ENCODE data around the gene PRND.

PRND gene

DNA sequence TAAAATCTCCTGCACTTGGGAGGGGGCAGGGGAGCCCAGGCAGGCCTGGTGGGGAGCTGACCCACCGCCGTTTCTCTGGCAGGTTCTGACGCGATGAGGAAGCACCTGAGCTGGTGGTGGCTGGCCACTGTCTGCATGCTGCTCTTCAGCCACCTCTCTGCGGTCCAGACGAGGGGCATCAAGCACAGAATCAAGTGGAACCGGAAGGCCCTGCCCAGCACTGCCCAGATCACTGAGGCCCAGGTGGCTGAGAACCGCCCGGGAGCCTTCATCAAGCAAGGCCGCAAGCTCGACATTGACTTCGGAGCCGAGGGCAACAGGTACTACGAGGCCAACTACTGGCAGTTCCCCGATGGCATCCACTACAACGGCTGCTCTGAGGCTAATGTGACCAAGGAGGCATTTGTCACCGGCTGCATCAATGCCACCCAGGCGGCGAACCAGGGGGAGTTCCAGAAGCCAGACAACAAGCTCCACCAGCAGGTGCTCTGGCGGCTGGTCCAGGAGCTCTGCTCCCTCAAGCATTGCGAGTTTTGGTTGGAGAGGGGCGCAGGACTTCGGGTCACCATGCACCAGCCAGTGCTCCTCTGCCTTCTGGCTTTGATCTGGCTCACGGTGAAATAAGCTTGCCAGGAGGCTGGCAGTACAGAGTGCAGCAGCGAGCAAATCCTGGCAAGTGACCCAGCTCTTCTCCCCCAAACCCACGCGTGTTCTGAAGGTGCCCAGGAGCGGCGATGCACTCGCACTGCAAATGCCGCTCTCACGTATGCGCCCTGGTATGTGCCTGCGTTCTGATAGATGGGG lies 3.0 kb downstream of the PRND start:
- TF ChIP-seq, protein P1, sequence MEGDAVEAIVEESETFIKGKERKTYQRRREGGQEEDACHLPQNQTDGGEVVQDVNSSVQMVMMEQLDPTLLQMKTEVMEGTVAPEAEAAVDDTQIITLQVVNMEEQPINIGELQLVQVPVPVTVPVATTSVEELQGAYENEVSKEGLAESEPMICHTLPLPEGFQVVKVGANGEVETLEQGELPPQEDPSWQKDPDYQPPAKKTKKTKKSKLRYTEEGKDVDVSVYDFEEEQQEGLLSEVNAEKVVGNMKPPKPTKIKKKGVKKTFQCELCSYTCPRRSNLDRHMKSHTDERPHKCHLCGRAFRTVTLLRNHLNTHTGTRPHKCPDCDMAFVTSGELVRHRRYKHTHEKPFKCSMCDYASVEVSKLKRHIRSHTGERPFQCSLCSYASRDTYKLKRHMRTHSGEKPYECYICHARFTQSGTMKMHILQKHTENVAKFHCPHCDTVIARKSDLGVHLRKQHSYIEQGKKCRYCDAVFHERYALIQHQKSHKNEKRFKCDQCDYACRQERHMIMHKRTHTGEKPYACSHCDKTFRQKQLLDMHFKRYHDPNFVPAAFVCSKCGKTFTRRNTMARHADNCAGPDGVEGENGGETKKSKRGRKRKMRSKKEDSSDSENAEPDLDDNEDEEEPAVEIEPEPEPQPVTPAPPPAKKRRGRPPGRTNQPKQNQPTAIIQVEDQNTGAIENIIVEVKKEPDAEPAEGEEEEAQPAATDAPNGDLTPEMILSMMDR (IDR thresholded peaks at IDR 0.05; ENCODE audit: low read length), result no peak
- TF ChIP-seq EZH2phosphoT487 (IDR thresholded peaks at IDR 0.05; ENCODE audit: low read length), result no peak
- TF ChIP-seq EZH2 (optimal IDR thresholded peaks at IDR 0.05; ENCODE audit: low read depth, low read length), result no peak

DNA sequence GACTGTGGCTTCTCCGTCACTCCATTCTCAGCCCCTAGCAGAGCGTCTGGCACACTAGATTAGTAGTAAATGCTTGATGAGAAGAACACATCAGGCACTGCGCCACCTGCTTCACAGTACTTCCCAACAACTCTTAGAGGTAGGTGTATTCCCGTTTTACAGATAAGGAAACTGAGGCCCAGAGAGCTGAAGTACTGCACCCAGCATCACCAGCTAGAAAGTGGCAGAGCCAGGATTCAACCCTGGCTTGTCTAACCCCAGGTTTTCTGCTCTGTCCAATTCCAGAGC lies 3.5 kb downstream of the PRND start:
- H3K4me3 ChIP-seq (ENCODE audit: low read length), result no peak overlapping the region
- H3K9me3 ChIP-seq (replicated peaks; ENCODE audit: insufficient read depth, low read length), result no peaks in the 10 kb centered on the region
- TF ChIP-seq EZH2phosphoT487 (IDR thresholded peaks at IDR 0.05; ENCODE audit: low read length) (no peak), EZH2 (optimal IDR thresholded peaks at IDR 0.05; ENCODE audit: low read depth, low read length) (no peak)
- TF ChIP-seq, protein P1 (IDR thresholded peaks at IDR 0.05; ENCODE audit: low read length), result no peak
- peaks cover 6% of the 10 kb centered on the region for H3F3A ChIP-seq (ENCODE audit: insufficient read depth, low read length)
- H3K27ac ChIP-seq (ENCODE audit: low read length), result no peak overlapping the region
- H3K4me2 ChIP-seq (ENCODE audit: low read depth, low read length), result no peak overlapping the region
- no peaks in the 10 kb centered on the region for H4K20me1 ChIP-seq (ENCODE audit: insufficient read depth, low read length)
- no peaks in the 10 kb centered on the region for H3K36me3 ChIP-seq (replicated peaks; ENCODE audit: insufficient read depth, low read length)
- H2AFZ ChIP-seq (ENCODE audit: low read length), result no peak overlapping the region
- no peak for DNase-seq
- H3K9me2 ChIP-seq (replicated peaks; ENCODE audit: insufficient read depth, low read length), result no peaks in the 10 kb centered on the region
- peaks cover 15% of the 10 kb centered on the region for H3K4me1 ChIP-seq (ENCODE audit: low read length)
- no peak overlapping the region for H3K9ac ChIP-seq (ENCODE audit: low read length)
- H3K79me2 ChIP-seq (ENCODE audit: low read length), result no peaks in the 10 kb centered on the region
- no peaks in the 10 kb centered on the region for H3K27me3 ChIP-seq (replicated peaks; ENCODE audit: insufficient read depth, low read length)

More for the DNA sequence above, 3.0 kb downstream of the PRND start:
- H3K27ac ChIP-seq (ENCODE audit: low read length), result no peak overlapping the region
- no peak overlapping the region for H2AFZ ChIP-seq (ENCODE audit: low read length)
- no peaks in the 10 kb centered on the region for H3K36me3 ChIP-seq (replicated peaks; ENCODE audit: insufficient read depth, low read length)
- H4K20me1 ChIP-seq (ENCODE audit: insufficient read depth, low read length), result no peaks in the 10 kb centered on the region
- no peaks in the 10 kb centered on the region for H3K79me2 ChIP-seq (ENCODE audit: low read length)
- H3K4me3 ChIP-seq (ENCODE audit: low read length), result no peak overlapping the region
- peaks cover 20% of the 10 kb centered on the region for H3K4me1 ChIP-seq (ENCODE audit: low read length)
- H3F3A ChIP-seq (ENCODE audit: insufficient read depth, low read length), result peaks cover 11% of the 10 kb centered on the region
- no peaks in the 10 kb centered on the region for H3K9me2 ChIP-seq (replicated peaks; ENCODE audit: insufficient read depth, low read length)
- no peak overlapping the region for H3K4me2 ChIP-seq (ENCODE audit: low read depth, low read length)
- no peak for DNase-seq
- H3K9ac ChIP-seq (ENCODE audit: low read length), result no peak overlapping the region
- H3K9me3 ChIP-seq (replicated peaks; ENCODE audit: insufficient read depth, low read length), result no peaks in the 10 kb centered on the region
- no peaks in the 10 kb centered on the region for H3K27me3 ChIP-seq (replicated peaks; ENCODE audit: insufficient read depth, low read length)

DNA sequence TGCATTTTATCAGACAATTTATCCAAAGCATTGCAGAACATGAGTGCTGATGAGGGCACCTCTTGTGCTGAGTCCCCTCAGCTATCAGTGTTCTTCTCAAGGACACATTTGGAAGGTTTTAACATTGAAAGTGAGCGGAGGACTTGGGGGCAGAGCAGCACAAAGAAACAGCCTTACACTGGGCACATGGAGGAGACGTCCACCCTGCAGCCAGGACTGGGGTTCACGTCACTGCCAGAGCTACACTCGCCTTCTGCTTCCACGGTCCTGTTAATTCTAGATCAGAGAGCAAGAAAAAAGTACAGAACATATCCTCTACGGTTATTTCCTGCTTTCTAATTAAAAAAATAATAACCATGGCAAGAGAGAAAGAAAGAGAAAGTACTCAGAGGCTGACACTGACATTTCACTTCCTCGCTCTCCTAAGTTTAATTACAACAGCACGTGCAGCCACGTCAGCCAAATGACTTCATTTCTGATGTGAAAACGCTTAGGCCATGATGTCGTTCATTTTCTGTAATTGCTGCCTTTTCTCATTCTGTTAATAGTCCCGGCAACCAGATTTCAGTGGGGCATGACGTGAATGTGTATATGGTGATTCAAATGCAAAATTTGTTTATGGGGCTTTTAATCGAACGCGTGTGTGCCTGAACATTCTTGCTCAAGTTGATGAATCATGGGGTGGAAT lies 5.1 kb downstream of the PRND start:
- Histone ChIP-seq H3K27ac (ENCODE audit: low read length) (no peak overlapping the region), H3K4me2 (ENCODE audit: low read depth, low read length) (peak overlapping the region; percentile 16; the same call in 1 of the 2 replicates), H3K9me2 (replicated peaks; ENCODE audit: insufficient read depth, low read length) (no peaks in the 10 kb centered on the region), H3K79me2 (ENCODE audit: low read length) (no peaks in the 10 kb centered on the region), H3K9ac (ENCODE audit: low read length) (no peak overlapping the region), H3K4me1 (ENCODE audit: low read length) (0 out of 2 replicates have a peak, but pooled peaks cover 7% of the 10 kb centered on the region), H3F3A (ENCODE audit: insufficient read depth, low read length) (no peaks in the 10 kb centered on the region), H3K36me3 (replicated peaks; ENCODE audit: insufficient read depth, low read length) (no peaks in the 10 kb centered on the region), H4K20me1 (ENCODE audit: insufficient read depth, low read length) (no peaks in the 10 kb centered on the region), H2AFZ (ENCODE audit: low read length) (no peak overlapping the region), H3K27me3 (replicated peaks; ENCODE audit: insufficient read depth, low read length) (no peaks in the 10 kb centered on the region), H3K9me3 (replicated peaks; ENCODE audit: insufficient read depth, low read length) (no peaks in the 10 kb centered on the region), H3K4me3 (ENCODE audit: low read length) (no peak overlapping the region)
- TF ChIP-seq, protein P1 (IDR thresholded peaks at IDR 0.05; ENCODE audit: low read length), result no peak
- TF ChIP-seq EZH2phosphoT487 (IDR thresholded peaks at IDR 0.05; ENCODE audit: low read length), result no peak
- TF ChIP-seq EZH2 (optimal IDR thresholded peaks at IDR 0.05; ENCODE audit: low read depth, low read length), result no peak
- DNase-seq, result no peak

All from MM.1S (cell line).